HG03439 (cell line): ENCODE measurements around the gene ELL2.

Experiments
- ATAC-seq: cut with Tn5 transposase; IDR thresholded peaks from one replicate; pipeline ENCODE4 v1.9.1; 2021; ENCODE audit warnings: mild to moderate bottlenecking, moderate library complexity; ENCODE audit not compliant: unreplicated experiment

Gene ELL2

DNA sequence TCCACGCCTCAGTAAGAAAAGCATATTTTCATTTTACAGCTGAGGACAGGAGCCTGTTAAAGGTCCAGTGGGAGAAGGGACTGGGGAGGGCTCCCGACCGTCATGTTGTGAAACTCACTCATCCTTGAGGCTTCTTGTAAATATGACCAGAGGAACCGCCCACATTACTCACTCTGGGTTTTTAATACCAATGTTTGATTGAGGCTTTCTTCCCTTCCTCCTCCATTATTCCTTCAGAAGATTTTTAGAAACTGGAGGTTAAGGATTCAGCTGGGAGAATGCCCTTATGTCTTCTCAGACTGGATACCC, 77.7 kb downstream of the ELL2 start:
- no peak for ATAC-seq

DNA sequence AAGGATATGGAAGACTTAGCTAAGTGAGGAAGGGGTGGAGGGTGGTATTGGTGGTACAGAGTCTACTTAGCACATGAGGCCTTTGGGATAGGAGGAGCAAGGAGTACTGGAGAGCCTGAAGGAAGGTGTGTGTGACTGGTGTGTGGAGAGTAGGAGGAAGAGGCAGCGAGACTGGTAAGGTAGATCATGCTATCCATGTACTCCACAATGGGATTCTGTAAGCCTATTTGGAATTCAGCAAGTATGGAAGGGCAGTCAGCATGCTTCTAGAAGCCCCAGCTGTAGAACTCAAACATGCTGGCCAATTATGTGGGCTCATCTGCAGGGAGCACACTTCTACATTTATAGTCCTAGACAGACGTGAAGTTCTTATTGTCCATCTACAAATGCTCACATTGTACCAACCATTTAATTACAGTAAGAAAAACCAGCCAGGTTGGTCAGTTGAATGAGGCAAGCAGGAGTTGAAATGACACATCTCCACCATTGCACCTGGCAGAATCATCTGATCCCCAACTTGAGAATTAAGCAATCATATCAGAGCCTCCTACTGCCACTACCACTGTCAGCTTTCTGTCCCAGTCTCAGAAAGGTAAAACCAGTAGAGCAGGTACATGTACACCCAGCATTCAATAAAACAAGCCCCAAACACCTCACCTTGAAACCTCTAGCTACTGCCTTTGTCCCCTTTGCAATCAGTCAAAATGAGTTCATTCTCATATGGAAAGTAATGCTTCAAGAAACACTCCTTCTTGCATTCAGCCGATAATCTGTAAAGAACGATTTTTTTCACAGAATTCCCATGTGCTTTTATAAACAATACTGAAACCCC, 78.2 kb downstream of the ELL2 start:
- no peak for ATAC-seq

DNA sequence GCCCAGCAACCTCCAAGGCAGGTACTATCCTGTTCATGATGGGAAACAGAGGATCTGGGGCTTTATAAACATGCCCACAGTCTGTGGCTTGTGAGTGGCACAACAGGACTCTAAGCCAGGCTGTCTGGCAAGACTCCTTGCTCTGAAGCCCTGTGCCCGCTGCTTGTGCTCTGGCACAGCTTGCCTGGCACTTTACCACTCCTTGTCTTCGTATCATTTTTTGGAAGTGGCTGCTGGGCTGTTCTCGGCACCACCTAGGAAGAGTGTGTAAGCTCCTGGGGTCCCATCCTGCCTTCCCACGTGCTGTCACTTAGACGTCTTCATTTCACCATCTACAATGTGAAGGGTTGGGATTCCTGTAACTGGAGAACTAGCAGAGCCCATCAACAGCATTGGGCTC, 79.8 kb downstream of the ELL2 start:
- ATAC-seq = no peak

DNA sequence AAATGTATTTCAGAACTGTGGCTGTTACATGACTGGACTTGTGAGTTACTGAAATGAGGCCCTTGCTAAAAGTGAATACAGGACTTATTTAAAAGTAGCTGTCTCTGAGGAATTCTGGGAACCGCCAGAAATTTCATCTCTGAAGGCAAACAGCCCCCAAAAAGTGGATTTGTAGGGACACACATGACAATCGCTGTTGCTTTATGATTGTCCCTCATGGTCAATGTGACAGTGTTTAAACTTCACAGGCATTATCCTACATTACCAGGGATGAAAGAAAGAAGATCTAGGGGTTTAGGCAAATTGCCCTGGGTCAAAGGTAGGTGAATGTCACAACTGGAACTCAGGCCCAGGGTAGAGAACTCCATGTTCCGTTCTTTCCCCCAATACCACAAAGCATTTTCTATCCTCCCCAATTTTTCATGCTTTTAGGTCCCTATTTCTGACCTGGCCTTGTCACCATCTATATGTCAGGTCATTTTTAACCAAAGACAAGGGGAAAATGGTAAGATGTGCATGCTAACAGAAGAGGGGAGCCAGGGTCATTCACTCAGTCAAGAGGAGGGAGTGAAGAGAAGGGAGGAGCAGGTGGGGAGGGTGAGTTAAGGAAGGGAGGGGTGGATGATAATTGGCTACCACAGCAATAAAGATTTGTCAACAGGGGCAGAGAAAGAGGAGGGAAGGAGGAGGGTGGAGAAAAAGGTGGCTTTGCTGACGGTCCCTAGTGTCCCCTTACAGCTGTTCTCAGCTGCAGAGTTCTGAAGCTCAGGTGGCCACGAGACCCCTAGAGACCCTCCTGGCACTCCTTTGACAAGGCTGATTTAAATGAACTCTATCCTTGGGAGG, 81.3 kb downstream of the ELL2 start:
- ATAC-seq = no peak

DNA sequence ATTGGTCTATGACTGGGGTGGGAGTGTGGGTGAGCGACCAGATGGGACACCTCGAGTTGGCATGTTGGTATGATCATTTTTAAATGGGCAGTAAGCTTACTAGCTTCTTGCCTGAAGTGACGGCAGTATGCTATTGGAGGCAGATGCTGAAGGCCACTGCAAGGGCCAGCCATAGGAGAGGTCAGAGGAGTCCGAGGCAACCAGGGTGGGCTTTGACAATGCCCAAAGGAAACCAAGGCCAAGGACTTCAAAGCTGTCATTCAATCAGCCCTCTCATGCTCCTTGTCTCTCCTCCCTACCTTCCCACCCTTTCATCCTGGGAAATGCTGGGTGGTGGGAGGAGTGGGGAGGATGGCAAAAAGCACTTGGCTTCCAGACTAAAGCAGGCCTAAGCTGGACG, 82.0 kb downstream of the ELL2 start:
- no peak for ATAC-seq

DNA sequence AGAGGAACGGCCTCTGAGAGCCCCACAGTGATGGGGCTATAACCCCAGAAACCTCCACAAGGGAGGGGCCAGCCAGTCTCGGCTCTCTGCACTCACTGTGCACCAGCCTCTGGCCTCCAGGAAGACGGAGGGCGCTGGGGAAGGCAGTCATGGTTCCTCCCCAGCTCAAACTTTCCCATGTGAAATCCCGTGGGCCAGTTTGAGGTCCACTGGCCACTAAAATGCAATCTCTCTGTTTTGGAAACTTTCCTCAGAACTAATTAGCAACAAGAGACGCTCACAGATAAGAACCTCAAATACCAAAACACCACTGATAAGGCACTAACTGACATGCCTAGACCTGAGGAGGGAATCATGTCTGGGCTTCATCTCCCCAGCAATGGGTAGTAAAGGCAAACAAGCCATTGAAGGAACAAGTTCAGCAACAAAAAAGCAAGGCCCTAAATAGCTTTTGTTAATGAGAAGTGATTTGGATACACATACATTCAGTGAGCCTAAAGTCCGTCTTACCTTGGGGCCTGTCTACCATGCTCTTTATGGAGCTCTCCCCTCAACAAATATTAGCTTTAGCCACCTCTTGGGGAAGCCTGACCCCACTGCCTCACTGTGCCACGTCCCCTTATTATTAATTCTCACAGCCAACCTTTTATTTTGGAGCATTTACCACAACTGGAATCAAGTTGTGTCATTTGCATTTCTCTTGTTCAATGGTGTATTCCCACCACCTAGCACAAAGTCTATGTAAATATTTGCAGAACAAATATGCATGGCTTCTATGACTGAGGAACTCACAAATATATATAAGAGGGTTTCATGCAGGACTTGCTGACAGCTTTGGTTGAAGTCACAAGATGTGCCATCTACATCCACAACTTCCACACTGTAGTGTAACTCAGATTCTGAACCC, 83.0 kb downstream of the ELL2 start:
- ATAC-seq = no peak

DNA sequence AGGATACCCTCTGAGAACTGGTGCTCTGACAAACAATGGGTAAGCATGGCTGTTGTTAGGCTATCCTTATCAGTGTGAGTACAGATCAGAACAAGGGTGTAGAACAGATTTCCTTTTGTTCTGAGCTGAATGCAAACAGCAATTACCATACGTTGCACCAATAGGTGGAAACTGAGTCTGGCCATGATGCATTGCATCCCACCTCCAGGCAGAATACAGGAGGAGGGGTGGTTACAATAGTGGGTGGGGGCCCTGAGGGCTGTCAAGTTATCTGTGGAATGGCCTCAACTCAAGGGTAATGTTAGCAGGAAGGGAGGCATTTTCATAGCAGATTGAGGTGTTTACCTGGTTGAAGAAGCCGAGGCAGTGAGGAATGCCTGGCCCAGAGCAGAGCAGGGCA, 84.9 kb downstream of the ELL2 start:
- ATAC-seq = no peak

DNA sequence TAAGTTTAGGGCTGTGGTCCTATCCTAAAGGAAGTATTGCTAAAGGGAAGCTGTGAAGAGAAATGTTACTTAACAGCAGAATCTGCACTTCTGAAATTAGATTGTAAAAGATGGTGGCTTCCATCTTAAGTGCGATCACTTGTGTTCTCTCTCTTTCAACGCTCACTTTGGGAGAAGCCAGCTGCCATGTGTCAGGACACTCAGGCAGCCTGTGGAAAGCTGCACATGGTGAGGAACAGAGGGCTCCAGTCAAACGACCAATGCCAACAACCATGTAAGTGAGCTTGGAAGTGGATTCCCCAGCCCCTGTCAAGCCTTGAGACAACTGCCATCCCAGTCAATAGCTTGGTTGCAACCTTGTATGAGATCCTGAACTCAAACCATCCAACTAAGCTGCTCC, 87.4 kb downstream of the ELL2 start:
- no peak for ATAC-seq

DNA sequence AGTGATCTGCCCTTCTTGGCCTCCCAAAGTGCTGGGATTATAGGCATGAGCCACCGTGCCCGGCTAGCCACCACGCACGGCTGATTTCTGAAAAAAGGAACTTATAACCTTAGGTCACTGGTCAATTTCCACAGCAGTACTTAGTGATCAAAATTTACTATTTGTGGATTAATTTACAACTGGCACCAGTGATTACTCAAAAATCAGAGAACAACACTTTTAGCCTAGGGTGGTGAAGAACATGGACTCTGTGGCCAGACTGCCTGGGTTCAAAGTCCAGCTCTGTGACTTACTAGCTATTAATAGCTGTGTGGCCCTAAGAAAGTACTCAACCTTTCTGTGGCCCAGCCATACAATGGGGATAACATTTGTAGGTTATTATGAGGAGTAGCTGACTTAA, 88.3 kb downstream of the ELL2 start:
- no peak for ATAC-seq

DNA sequence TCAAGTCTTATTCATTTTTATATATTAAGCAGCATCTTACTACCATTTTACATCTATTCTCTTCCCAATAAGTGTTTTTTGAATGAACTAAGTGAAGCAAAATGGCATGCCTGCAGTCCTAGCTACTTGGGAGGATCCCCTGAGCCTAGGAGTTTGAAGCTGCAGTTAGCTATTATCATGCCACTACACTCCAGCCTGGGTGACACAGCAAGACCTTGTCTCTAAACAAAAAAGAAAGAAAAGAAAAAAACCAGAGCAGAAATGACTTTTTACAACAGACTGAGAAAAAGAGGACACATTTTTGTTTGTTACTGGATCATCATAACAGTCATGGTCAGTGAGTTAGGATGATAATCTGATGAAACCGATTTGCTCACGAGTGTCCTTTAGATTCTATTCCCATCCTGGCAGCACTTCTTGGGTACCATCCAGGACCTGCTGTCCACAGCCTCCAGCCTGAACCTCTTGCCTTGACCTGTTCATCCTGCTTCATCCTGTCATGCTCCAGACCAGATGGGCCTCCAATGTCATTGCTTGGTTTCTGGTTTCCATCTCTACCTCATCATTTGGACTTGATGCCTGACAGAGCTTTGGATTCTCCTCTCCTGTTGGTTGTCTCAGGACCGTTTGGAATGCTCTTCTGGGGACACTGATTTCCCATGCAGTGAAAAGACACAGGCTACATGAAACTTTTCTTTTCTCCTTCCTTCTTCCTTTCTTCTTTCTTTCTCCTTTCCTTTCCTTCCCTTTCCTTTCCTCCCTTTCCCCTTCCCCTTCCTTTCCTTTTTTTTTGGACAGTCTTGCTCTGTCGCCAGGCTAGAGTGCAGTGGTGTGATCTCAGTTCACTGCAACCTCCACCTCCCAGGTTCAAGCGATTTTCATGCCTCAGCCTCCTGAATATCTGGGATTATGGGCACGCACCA, 89.0 kb downstream of the ELL2 start:
- no peak for ATAC-seq

DNA sequence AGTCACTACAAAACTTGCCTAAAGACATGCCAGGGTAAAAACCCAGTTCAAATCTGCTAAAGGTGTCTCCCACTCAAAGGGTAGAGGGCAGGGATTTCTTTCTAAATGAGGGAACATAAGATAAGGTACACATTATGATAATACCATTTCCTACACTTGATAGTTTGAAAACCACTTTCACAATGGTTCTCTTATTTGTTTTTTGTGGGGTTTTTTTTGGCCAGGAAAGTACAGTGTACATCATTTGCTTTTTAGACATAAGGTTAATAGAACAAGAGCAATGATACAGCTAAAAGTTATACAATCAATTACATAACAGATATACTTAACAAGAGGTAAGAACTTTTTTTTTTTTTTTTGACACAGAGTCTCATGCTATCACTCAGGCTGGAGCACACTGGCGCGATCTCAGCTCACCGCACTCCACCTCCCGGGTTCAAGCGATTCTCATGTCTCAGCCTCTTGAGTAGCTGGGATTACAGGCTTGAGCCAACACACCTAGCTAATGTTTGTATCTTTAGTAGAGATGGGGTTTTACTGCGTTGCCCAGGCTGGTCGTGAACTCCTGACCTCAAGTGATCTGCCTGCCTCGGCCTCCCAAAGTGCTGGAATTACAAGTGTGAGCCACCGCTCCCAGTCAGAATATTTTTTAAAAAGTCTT, 90.4 kb downstream of the ELL2 start:
- no peak for ATAC-seq

DNA sequence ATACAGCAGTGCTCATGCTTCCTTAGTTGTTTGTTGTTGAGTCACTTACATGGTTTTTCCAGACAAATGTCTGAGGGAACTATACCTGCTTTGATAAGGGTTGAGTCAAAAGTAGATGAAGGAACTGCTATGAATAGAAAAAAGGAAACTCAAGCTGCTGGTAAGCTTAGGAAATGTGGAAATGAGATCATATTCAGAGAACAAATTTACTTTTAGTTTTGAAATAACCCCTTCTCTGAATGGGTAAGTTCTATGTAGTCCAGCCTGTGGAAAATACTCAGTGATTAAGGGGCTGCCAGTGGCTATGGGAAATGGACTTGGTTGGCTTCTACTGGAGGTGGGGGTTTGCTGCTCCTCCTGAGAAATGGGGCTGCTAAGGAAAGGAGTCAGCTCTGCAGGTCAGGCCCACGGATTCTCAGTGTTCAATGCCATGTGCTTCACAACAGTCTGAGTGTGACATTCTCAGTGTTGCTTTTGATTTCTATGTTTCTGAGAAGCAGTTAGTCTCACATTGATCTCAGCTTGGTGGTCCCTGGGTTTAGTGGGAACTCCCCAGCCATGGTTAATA, 91.5 kb downstream of the ELL2 start:
- peak; percentile 59 for ATAC-seq

DNA sequence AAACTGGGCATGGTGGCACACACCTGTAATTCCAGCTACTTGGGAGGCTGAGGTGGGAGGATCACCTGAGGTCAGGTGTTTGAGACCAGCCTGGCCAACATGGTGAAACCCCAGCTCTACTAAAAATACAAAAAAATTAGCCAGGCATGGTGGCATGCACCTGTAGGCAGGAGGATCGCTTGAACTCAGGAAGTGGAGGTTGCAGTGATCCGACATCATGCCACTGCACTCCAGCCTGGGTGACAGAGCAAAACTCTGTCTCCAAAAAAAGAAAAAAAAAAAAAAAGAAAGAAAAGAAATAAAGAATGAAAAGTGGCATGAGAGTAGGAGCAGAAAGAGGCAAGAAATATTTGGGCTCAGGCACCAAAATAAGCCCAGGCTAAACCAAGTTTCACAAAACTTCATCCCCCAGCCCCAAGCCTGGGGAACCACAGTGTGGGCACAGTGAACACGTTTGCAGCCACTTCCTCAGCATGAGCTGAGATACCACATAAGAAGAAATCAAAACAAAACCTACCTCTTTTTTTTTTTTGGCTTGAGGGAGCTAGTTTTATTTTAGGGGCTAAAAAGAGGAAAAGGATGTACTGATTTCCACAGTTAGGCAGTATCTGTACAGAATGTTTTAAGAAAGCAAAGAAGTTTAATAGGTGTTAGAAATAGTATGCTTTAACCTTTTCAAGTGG, 92.3 kb downstream of the ELL2 start:
- ATAC-seq = peak; percentile 38

DNA sequence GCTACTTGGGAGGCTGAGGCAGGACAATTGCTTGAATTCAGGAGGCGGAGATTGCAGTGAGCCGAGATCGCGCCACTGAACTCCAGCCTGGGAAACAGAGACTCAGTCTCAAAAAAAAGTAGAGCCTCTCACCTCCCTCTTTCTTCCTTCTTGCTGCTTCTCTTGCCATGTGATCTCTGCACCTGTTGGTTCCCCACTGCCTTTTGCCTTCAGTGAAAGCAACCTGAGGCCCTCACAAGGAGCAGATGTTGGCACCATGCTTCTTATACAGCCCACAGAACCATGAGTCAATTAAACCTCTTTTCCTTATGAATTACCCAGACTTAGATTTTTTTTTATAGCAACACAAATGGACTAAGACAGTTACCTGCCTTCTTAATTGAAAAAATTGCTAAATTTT, 93.5 kb downstream of the ELL2 start:
- ATAC-seq = no peak

DNA sequence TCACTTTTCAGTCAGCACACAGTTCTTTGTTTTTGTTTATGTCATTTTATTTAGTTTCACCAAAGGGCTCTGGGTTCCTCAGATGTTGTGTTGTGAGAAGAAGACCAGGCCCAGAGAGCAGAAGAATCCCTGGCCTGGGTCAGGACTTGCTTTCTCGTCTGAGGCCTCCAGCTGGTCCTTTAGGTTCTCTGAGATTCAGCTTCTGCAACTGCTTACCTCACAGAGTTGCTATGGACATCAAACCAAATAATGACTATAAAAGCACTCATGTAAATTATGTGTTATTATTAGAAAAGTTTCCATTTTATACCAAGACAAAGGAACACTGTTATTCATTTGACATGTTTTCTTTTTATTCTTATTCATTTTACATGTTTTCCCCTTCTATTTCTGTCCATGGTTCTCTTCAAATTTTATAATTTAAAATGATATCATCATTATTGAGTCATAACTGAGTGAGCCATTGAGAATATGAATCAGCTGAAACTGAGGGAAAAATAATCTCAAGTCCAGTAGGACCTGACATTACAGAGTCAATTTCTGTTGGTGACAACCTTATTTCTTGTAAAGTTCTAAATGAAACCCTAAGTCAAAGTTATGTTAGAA, 95.1 kb downstream of the ELL2 start:
- ATAC-seq = no peak

DNA sequence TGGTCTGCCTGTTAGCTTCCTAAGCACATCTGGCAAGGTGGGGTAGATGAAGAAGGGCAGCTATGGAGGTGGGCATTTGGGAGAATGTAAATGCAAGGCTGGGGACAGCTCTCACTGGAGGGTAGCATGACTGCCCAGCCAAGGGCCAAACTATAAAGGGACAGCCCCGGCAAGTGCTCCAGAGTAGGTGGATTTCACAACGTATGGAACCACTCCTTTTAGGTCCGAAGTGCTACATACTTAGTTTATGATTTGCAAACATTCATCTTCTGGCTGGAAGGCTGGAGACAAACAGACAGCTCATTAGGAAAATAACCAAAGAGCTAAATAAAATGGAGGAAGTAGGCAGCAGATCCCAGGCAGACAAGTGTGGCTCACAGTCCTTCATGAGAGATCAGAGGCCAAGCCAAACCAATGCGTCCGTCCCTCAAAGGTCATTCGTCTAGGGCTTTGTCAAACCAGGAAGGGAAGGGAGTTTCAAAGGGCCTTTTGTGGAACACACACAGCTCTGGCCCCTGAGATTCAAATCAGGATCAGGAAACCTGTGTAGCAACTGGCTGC, 96.6 kb downstream of the ELL2 start:
- ATAC-seq = no peak

DNA sequence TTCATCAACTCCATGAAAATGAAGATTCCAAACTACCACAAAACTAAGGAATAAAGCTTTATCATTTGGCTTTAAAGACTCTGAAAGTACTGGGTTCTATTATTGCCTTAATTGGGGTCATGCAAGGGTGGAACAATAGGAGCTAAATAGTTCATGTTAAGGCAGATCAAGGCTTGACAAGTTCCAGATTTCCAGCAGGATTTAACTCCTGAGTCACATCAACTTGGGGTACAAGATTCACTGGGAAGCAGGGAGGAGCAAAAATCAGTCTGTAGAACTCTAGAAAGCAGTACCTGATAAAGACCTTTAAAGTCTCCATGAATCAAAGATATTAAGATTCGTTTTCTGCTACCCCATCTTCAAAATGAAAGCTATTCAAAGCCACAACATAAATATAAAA, 97.2 kb downstream of the ELL2 start:
- no peak for ATAC-seq

DNA sequence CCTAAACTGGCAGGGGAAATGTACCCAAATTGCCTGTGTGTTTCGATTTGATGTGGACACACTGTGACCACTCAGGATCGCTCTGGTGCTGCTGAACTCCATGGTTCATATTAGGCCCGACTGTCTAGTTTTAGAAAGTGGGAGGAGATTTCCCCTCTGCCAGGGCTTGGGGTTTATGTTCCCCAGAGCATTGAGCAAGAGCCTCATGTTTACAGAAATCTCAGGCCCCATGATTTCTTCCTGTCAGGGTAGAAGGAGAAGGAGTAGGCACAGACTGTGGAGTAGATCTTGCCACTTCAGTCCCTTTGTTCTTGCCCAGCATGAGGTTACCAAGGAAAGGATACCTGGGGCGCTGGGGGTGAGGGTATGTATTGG, 98.3 kb downstream of the ELL2 start:
- ATAC-seq = no peak
